Progenitor cell of endocrine pancreas (in vitro differentiated cells): ENCODE data around the gene SLC17A8. TPM values are rescaled to one million over a fixed set of nuclear protein-coding genes. Genes with fewer than 3 reads are reported as not detected.

ENCODE experiments used
- DNase-seq: peaks from one replicate; pipeline ENCODE4 v3.0.0; 2021; ENCODE audit warnings: low spot score; ENCODE audit not compliant: unreplicated experiment
- H3K27ac Mint-ChIP-seq: 2 replicates; pipeline ENCODE4 v1.8.0; 2021; ENCODE audit warnings: mild to moderate bottlenecking, moderate library complexity, mixed read lengths
- H3K27me3 Mint-ChIP-seq: 2 replicates; pipeline ENCODE4 v1.8.0; 2021; ENCODE audit warnings: mixed read lengths
- H3K36me3 Mint-ChIP-seq: 2 replicates; pipeline ENCODE4 v1.8.0; 2022; ENCODE audit warnings: mixed read lengths; ENCODE audit not compliant: insufficient read depth
- H3K4me1 Mint-ChIP-seq: 2 replicates; pipeline ENCODE4 v1.8.0; 2021; ENCODE audit warnings: low read depth, mixed read lengths
- H3K4me3 Mint-ChIP-seq: 2 replicates; pipeline ENCODE4 v1.8.0; 2021; ENCODE audit warnings: low read depth, mild to moderate bottlenecking, moderate library complexity, mixed read lengths
- H3K9me3 Mint-ChIP-seq: 2 replicates; pipeline ENCODE4 v1.8.0; 2021; ENCODE audit warnings: low read depth, mixed read lengths
- total RNA-seq: library from RNA; stranded (reverse); gene quantifications from 2 replicates; pipeline ENCODE4 v1.2.1, GENCODE V29; 2021
- TF ChIP-seq, protein P1 (sequence below): fragments of 200-600 bp; sonication (generic); IDR thresholded peaks from one replicate; pipeline ENCODE4 v1.5.0; 2021; ENCODE audit warnings: antibody characterized with exemption, mild to moderate bottlenecking; ENCODE audit not compliant: unreplicated experiment

SLC17A8 gene
- total RNA-seq, 1 donor from 2014 or later, result 1.5 TPM

GRCh38 chr12:100443434-100443833, 86.6 kb downstream of the SLC17A8 start:
- no peak overlapping the region for H3K4me3 Mint-ChIP-seq
- DNase-seq, result no peak
- H3K27me3 Mint-ChIP-seq, result peaks cover 5% of the 10 kb centered on the region
- peaks cover 10% of the 10 kb centered on the region for H3K4me1 Mint-ChIP-seq
- H3K36me3 Mint-ChIP-seq, result no peaks in the 10 kb centered on the region
- TF ChIP-seq, protein P1, sequence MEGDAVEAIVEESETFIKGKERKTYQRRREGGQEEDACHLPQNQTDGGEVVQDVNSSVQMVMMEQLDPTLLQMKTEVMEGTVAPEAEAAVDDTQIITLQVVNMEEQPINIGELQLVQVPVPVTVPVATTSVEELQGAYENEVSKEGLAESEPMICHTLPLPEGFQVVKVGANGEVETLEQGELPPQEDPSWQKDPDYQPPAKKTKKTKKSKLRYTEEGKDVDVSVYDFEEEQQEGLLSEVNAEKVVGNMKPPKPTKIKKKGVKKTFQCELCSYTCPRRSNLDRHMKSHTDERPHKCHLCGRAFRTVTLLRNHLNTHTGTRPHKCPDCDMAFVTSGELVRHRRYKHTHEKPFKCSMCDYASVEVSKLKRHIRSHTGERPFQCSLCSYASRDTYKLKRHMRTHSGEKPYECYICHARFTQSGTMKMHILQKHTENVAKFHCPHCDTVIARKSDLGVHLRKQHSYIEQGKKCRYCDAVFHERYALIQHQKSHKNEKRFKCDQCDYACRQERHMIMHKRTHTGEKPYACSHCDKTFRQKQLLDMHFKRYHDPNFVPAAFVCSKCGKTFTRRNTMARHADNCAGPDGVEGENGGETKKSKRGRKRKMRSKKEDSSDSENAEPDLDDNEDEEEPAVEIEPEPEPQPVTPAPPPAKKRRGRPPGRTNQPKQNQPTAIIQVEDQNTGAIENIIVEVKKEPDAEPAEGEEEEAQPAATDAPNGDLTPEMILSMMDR, result no peak
- H3K9me3 Mint-ChIP-seq, result no peaks in the 10 kb centered on the region
- H3K27ac Mint-ChIP-seq, result no peak overlapping the region

- Mint-ChIP-seq H3K27me3 (peaks cover 5% of the 10 kb centered on the region), H3K4me3 (no peak overlapping the region), H3K4me1 (peaks cover 13% of the 10 kb centered on the region), H3K36me3 (no peaks in the 10 kb centered on the region), H3K27ac (no peak overlapping the region), H3K9me3 (no peaks in the 10 kb centered on the region)
- DNase-seq, result no peak
- TF ChIP-seq, protein P1, result no peak
Measured at GRCh38 chr12:100445081-100445481, 88.2 kb downstream of the SLC17A8 start.

DNA sequence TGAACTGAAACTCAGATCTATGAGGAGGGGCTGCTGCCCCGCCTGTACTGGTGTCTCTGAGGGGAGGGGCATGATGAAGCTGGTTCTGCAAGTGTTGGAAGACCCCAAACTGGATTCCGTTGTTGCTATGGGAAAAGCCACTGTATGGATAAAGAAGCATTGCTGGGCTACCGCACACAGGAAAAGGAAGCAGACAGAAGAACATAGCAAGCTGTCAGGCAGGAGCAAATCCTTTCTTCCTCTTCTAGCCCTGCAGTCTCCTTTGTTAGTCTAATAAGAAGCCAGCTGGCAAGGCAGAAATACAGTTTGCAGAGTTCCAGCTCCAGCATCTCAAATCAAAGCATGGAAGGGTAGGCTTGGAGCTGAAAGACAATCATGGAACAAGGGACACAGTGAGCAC, 90.5 kb downstream of the SLC17A8 start:
- no peak for DNase-seq
- H3K36me3 Mint-ChIP-seq, result no peaks in the 10 kb centered on the region
- no peaks in the 10 kb centered on the region for H3K9me3 Mint-ChIP-seq
- H3K27ac Mint-ChIP-seq, result no peak overlapping the region
- TF ChIP-seq, protein P1, result no peak
- H3K4me1 Mint-ChIP-seq, result peaks cover 12% of the 10 kb centered on the region
- no peak overlapping the region for H3K4me3 Mint-ChIP-seq
- H3K27me3 Mint-ChIP-seq, result no peaks in the 10 kb centered on the region

DNA sequence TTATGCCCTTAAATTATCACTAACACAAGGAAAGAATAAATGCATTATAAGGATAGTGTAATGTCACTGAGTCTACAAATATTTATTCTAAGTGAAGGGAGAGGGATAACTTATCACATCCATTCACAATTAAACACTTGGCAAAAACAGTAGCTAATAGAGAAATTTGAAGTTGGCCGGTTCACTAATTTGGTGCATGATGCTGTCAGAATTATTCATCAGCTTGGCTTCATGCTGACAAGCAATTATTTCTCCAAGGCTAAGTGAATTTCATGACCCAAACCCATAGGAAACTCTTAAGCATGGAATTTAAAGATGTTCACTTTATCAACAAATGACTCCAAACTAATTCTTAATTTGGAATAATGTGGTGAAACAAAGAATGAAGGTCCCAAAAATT, 91.8 kb downstream of the SLC17A8 start:
- no peaks in the 10 kb centered on the region for H3K27me3 Mint-ChIP-seq
- DNase-seq, result no peak
- H3K27ac Mint-ChIP-seq, result no peak overlapping the region
- TF ChIP-seq, protein P1, result no peak
- no peaks in the 10 kb centered on the region for H3K36me3 Mint-ChIP-seq
- H3K9me3 Mint-ChIP-seq, result no peaks in the 10 kb centered on the region
- H3K4me1 Mint-ChIP-seq, result peaks cover 12% of the 10 kb centered on the region
- no peak overlapping the region for H3K4me3 Mint-ChIP-seq

- Mint-ChIP-seq H3K27ac (no peak overlapping the region), H3K4me3 (no peak overlapping the region), H3K4me1 (peaks cover 12% of the 10 kb centered on the region), H3K36me3 (no peaks in the 10 kb centered on the region), H3K27me3 (no peaks in the 10 kb centered on the region), H3K9me3 (no peaks in the 10 kb centered on the region)
- TF ChIP-seq, protein P1, result no peak
- DNase-seq, result no peak
Measured at GRCh38 chr12:100450735-100451134, 93.9 kb downstream of the SLC17A8 start.
